PFSK-1 (cell line): ENCODE measurements around the gene IP6K1.

Experiments
- FOXP2 ChIP-seq: optimal IDR thresholded peaks from 2 replicates; pipeline ENCODE3; 2011; ENCODE audit warnings: borderline replicate concordance, control low read depth, inconsistent platforms; ENCODE audit not compliant: insufficient read depth; ENCODE audit errors: extremely low read length, extremely low read depth
- POLR2AphosphoS5 ChIP-seq: IDR thresholded peaks from 2 replicates; pipeline ENCODE4 v1.6.1; 2012; ENCODE audit warnings: low read depth, mild to moderate bottlenecking, control low read depth, low read length, moderate library complexity
- SIN3A ChIP-seq: IDR thresholded peaks from 2 replicates; pipeline ENCODE4 v1.6.1; 2012; ENCODE audit warnings: mild to moderate bottlenecking, low read length, moderate library complexity, borderline replicate concordance; ENCODE audit not compliant: insufficient read depth
- TAF1 ChIP-seq: IDR thresholded peaks from 2 replicates; pipeline ENCODE4 v1.6.1; 2012; ENCODE audit warnings: low read length, control low read depth, borderline replicate concordance; ENCODE audit not compliant: insufficient read depth
- TF ChIP-seq, protein P1 (sequence below), 2 experiments: IDR thresholded peaks; 2 replicates each; pipeline versions ENCODE4 v1.6.1 to v1.8.0; 2011 to 2012; ENCODE audit warnings: low read depth in 2 of 2, low read length in 2 of 2, control low read depth in 1 of 2, inconsistent platforms in 1 of 2, mild to moderate bottlenecking in 1 of 2, moderate library complexity in 1 of 2; ENCODE audit not compliant: insufficient read depth in 1 of 2

Gene IP6K1

GRCh38 chr3:49723296-49723627, 63.1 kb downstream of the IP6K1 start:
- TF ChIP-seq TAF1 (no peak), SIN3A (no peak), POLR2AphosphoS5 (no peak), FOXP2 (no peak)
- TF ChIP-seq, protein P1, sequence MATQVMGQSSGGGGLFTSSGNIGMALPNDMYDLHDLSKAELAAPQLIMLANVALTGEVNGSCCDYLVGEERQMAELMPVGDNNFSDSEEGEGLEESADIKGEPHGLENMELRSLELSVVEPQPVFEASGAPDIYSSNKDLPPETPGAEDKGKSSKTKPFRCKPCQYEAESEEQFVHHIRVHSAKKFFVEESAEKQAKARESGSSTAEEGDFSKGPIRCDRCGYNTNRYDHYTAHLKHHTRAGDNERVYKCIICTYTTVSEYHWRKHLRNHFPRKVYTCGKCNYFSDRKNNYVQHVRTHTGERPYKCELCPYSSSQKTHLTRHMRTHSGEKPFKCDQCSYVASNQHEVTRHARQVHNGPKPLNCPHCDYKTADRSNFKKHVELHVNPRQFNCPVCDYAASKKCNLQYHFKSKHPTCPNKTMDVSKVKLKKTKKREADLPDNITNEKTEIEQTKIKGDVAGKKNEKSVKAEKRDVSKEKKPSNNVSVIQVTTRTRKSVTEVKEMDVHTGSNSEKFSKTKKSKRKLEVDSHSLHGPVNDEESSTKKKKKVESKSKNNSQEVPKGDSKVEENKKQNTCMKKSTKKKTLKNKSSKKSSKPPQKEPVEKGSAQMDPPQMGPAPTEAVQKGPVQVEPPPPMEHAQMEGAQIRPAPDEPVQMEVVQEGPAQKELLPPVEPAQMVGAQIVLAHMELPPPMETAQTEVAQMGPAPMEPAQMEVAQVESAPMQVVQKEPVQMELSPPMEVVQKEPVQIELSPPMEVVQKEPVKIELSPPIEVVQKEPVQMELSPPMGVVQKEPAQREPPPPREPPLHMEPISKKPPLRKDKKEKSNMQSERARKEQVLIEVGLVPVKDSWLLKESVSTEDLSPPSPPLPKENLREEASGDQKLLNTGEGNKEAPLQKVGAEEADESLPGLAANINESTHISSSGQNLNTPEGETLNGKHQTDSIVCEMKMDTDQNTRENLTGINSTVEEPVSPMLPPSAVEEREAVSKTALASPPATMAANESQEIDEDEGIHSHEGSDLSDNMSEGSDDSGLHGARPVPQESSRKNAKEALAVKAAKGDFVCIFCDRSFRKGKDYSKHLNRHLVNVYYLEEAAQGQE (IDR thresholded peaks at IDR 0.05; ENCODE audit: insufficient read depth in 1 of 2, low read depth in 2 of 2, low read length in 2 of 2), result no peak

DNA sequence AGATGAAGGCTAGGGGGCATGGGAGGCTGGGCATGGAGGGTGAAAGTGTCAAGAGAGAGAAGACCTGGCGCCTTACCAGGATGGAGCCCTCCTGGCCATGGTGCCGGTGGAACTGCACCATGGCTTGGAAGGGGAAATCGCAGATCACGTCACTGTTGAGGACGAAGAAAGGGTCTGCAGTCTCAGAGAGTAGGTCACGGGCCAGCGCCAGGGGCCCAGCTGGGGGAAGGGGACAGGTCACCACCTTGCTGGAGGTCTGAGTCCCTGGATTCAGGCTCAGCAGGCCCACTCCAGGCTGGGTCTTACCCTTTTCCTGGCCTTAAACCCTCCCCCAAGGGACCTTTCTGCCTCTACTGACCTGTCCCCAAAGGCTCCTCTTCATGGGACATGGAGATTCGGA, 63.4 kb downstream of the IP6K1 start:
- no peak for TF ChIP-seq POLR2AphosphoS5
- no peak for TF ChIP-seq SIN3A
- TF ChIP-seq FOXP2, result no peak
- TF ChIP-seq, protein P1 (IDR thresholded peaks at IDR 0.05; ENCODE audit: insufficient read depth in 1 of 2, low read depth in 2 of 2, low read length in 2 of 2), result no peak
- no peak for TF ChIP-seq TAF1

GRCh38 chr3:49721896-49722781, 64.2 kb downstream of the IP6K1 start:
- TF ChIP-seq SIN3A, result no peak
- TF ChIP-seq, protein P1 (IDR thresholded peaks at IDR 0.05; ENCODE audit: insufficient read depth in 1 of 2, low read depth in 2 of 2, low read length in 2 of 2), result no peak
- TF ChIP-seq POLR2AphosphoS5, result no peak
- TF ChIP-seq TAF1, result no peak
- no peak for TF ChIP-seq FOXP2

GRCh38 chr3:49721596-49721895, 64.8 kb downstream of the IP6K1 start:
- TF ChIP-seq SIN3A, result no peak
- no peak for TF ChIP-seq TAF1
- TF ChIP-seq, protein P1 (IDR thresholded peaks at IDR 0.05; ENCODE audit: insufficient read depth in 1 of 2, low read depth in 2 of 2, low read length in 2 of 2), result no peak
